ENCODE data around the gene TAF1.

DNA sequence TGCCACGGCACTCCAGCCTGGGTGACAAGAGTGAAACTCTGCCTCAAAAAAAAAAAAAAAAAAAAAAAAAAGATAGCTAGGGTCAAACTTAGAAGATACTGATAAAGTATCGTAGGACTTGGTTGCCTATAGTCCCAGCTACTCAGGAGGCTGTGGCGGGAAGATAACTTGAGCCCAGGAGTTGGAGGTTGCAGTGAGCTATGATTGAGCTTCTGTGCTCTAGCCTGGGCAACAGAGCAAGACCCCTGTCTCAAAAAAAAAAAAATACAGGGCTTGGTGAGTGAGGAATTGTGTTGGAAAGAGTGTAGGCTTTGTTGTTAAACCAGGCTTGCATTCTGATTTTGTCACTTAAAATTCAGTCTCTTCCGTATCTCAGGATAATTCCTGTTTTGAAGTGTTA lies 6.2 kb downstream of the TAF1 start:
- no peak for TF ChIP-seq NFRKB (IDR thresholded peaks at IDR 0.05)
- no peak for TF ChIP-seq BHLHE40 (IDR thresholded peaks at IDR 0.05; ENCODE audit: borderline replicate concordance)

Measured in HEK293T (cell line).